ENCODE measurements around the gene TRIP13.
"Not testable (repeated sequence)": the region's sequence is repeated elsewhere in the genome, so short reads cannot be mapped to it uniquely, and the experiment has no call there.

The TRIP13 gene

GRCh38 chr5:937151-937924 lies 44.7 kb downstream of the TRIP13 start:
- no peaks in the 10 kb centered on the region for H3K36me3 Mint-ChIP-seq

GRCh38 chr5:939368-939767 lies 46.7 kb downstream of the TRIP13 start:
- Mint-ChIP-seq H3K9me3 (ENCODE audit: low read depth) (no peaks in the 10 kb centered on the region), H3K4me3 (no peak overlapping the region), H3K27ac (no peak overlapping the region), H3K36me3 (no peaks in the 10 kb centered on the region), H3K4me1 (ENCODE audit: low read depth) (no peaks in the 10 kb centered on the region), H3K27me3 (peaks cover 8% of the 10 kb centered on the region)

More at GRCh38 chr5:937151-937924, 44.7 kb downstream of the TRIP13 start:
- H3K4me3 Mint-ChIP-seq = no peak overlapping the region
- no peak overlapping the region for H3K27ac Mint-ChIP-seq
- no peaks in the 10 kb centered on the region for H3K4me1 Mint-ChIP-seq (ENCODE audit: low read depth)
- no peaks in the 10 kb centered on the region for H3K9me3 Mint-ChIP-seq (ENCODE audit: low read depth)
- H3K27me3 Mint-ChIP-seq = no peaks in the 10 kb centered on the region

DNA sequence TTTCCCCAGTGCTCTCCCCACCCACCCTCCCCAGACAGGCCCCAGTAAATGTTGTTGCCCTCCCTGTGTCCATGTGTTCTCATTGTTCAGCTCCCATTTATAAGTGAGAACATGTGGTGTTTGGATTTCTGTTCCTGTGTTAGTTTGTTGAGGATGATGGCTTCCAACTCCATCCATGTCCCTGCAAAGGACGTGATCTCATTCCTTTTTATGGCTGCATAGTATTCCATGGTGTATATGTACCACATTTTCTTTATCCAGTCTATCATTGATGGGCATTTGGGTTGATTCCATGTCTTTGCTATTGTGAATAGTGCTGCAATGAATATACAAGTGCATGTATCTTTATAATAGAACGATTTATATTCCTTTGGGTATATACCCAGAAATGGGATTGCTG lies 48.1 kb downstream of the TRIP13 start:
- H3K4me3 Mint-ChIP-seq; H3K27ac Mint-ChIP-seq; H3K36me3 Mint-ChIP-seq; H3K4me1 Mint-ChIP-seq (ENCODE audit: low read depth); H3K9me3 Mint-ChIP-seq (ENCODE audit: low read depth): not testable (repeated sequence)
- peaks cover 18% of the 10 kb centered on the region for H3K27me3 Mint-ChIP-seq

DNA sequence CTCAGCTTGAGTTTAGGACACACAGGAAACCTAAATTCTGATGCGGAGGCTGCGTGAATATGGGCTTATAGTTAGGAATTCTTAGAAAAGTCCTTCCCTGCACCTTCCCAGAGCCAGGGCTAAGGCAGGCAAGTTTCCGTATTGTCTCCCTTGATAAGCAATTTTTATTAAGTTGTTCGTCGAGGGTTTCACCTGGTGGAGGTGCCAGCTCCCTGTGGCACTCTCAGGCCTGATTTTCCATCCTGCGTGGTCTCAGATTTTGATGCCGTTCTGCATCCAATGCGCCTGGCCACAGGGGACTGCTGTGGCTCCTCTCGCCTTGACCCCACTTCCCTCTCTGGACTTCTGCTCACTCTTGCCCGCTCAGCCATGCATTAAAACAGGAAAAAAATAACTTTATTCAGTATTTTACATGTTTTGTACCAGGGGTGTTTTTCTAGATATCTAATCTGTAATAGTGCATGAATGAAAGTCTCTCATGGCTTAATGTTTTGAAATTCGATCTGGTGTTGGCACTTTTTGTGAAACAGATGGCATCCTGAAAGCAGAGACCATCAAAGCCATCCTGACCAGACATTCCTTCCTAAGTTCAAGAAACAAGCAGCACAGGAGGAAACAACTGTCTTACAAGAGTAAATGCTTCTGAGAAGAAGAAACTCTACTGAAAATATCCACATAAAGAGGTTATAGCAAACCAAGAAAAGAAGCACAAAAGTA lies 50.7 kb downstream of the TRIP13 start:
- Mint-ChIP-seq H3K27ac (no peak overlapping the region), H3K9me3 (ENCODE audit: low read depth) (no peaks in the 10 kb centered on the region), H3K4me1 (ENCODE audit: low read depth) (no peaks in the 10 kb centered on the region), H3K36me3 (no peaks in the 10 kb centered on the region), H3K4me3 (no peak overlapping the region), H3K27me3 (peaks cover 18% of the 10 kb centered on the region)

DNA sequence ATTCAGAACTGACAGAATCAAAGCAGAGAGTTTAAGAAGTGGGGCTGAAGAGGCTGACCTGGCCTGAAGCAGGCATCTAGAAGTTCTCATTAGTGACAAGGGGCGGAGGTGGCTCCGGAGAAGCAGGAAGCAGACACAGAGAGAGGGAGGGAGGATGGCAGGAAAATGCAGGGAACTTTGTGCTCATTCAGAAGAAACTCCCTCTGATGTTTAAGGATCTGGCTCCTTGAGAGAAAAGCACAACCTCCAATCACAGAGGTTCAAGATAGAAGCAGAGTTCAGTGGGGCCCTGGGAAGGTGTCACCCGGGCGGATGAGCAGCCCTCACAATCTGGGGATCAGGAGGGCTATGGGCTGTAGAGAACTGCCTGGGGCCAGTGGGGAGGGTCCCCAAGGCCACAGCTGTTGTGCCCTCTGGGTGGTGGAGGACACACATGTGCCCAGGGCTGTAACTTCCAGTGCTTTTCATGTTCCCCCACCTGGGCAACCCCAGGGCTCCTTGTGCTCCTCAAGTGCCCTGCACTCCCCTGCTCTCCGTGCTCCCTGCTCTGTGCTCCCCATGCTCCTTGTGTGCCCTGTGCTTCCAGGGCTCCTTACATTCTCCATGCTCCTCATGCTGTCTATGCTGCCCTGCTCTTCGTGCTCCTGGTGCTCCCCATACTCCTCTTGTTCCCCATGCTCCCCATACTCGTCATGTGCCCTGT lies 51.4 kb downstream of the TRIP13 start:
- Mint-ChIP-seq H3K9me3 (ENCODE audit: low read depth) (no peaks in the 10 kb centered on the region), H3K27me3 (peaks cover 18% of the 10 kb centered on the region), H3K4me3 (no peak overlapping the region), H3K36me3 (no peaks in the 10 kb centered on the region), H3K4me1 (ENCODE audit: low read depth) (no peaks in the 10 kb centered on the region), H3K27ac (no peak overlapping the region)

DNA sequence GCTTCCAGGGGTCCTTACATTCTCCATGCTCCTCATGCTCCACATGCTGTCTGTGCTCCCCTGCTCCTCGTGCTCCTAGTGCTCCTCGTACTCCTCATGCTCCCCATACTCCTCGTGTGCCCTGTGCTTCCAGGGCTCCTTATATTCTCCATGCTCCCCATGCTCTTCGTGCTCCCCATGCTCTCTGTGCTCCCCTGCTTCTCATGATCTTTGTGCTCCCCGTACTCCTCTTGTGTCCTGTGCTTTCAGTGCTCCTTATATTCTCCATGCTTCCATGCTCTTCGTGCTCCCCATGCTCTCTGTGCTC lies 51.9 kb downstream of the TRIP13 start:
- no peaks in the 10 kb centered on the region for H3K36me3 Mint-ChIP-seq
- no peak overlapping the region for H3K4me3 Mint-ChIP-seq
- no peak overlapping the region for H3K27ac Mint-ChIP-seq
- no peaks in the 10 kb centered on the region for H3K9me3 Mint-ChIP-seq (ENCODE audit: low read depth)
- peaks cover 18% of the 10 kb centered on the region for H3K27me3 Mint-ChIP-seq
- no peaks in the 10 kb centered on the region for H3K4me1 Mint-ChIP-seq (ENCODE audit: low read depth)

GRCh38 chr5:944992-945685 lies 52.5 kb downstream of the TRIP13 start:
- Mint-ChIP-seq H3K27me3 (peaks cover 22% of the 10 kb centered on the region), H3K4me1 (ENCODE audit: low read depth) (no peaks in the 10 kb centered on the region)

GRCh38 chr5:945691-946551 lies 53.2 kb downstream of the TRIP13 start:
- no peaks in the 10 kb centered on the region for H3K4me1 Mint-ChIP-seq (ENCODE audit: low read depth)
- no peaks in the 10 kb centered on the region for H3K36me3 Mint-ChIP-seq
- H3K4me3 Mint-ChIP-seq = no peak overlapping the region
- H3K9me3 Mint-ChIP-seq (ENCODE audit: low read depth) = no peaks in the 10 kb centered on the region
- H3K27ac Mint-ChIP-seq = no peak overlapping the region
- peaks cover 26% of the 10 kb centered on the region for H3K27me3 Mint-ChIP-seq

More at GRCh38 chr5:944992-945685, 52.5 kb downstream of the TRIP13 start:
- no peaks in the 10 kb centered on the region for H3K9me3 Mint-ChIP-seq (ENCODE audit: low read depth)
- no peaks in the 10 kb centered on the region for H3K36me3 Mint-ChIP-seq
- no peak overlapping the region for H3K4me3 Mint-ChIP-seq
- no peak overlapping the region for H3K27ac Mint-ChIP-seq

DNA sequence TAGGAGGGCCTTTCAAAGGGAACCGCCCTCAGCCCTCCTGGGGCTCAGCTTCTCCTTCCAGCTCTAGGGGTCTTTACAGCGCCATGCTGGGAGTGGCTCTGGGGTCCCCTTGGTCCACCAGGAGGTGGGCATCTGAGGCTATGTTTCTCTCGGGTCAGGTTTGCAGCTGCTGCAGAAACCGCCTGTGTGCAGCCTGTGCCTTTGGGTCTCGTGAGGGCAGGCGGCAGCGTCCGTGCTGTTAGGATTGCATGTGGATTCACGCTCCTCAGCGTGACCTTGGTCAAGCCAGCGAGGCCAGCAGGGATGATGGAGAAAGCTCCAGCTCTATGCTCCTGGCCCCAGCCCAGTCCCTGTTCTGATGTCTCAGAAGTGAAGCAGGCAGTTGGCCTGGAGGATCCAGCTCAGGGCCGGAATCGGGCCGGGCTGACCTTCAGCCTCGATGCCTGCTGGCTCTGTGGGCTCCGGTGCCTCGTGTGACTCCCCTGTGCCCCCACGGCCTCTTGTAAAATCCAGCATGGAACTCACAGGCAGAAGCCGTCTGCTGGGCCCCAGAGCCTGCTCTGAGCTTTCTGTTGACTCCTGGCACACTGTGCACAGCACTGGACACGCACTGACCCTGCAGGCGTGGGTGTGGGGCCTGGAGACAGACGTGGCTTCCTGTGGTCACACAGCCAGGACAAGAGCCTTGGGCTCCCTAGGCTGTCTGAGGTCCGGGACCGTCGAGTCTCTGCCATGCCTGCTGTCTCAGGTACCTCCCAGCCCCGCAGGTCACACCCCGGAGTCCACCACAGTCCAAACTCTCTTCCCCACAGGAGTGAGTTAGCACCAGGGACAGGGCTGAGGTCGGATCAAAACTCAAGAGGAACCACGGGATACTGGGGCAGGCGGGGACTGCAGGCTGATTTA lies 54.3 kb downstream of the TRIP13 start:
- H3K4me3 Mint-ChIP-seq = no peak overlapping the region
- no peaks in the 10 kb centered on the region for H3K36me3 Mint-ChIP-seq
- no peak overlapping the region for H3K27ac Mint-ChIP-seq
- H3K27me3 Mint-ChIP-seq = peaks cover 26% of the 10 kb centered on the region
- H3K4me1 Mint-ChIP-seq (ENCODE audit: low read depth) = no peaks in the 10 kb centered on the region
- H3K9me3 Mint-ChIP-seq (ENCODE audit: low read depth) = no peaks in the 10 kb centered on the region

DNA sequence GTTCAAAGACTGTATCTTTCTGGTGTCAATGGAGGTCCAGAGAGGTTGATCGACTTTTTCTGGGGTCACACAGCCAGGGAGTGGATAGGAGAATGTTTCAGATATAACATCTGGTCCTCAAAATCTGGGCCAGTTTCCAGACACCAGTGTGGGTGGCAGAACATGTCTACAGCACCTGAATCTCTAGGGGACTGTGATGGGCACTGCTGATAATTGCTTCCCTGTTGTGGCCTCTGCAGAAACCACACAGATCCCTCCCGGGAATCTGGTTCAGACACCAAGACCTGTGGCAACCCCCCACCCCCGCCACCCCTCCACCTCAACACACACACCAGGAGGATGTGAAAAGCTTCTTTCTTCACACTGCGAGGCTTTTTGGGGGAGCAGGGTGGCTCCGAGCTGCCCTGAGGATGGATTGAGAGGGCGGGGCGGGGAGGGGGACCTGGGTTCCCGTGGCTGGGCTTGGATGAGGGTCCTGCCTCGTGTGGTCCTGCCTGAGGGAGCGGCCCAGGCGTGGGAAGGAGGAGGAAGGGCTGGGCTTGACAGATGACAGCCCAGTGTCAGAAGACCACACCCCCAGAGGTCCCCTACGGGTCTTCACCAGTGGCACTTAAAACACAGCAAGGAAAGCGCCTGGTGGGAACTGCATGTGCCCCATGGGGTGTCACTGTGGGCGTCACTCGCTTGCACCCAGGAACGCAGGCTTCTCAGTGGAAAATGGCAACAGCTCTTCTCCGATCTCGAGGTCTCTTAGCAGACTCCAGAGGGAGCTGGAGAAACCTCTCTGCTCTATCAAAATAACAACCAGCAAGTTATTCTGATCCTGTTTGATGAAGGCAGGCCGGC lies 55.2 kb downstream of the TRIP13 start:
- peaks cover 26% of the 10 kb centered on the region for H3K27me3 Mint-ChIP-seq
- no peaks in the 10 kb centered on the region for H3K36me3 Mint-ChIP-seq
- H3K4me3 Mint-ChIP-seq = no peak overlapping the region
- H3K9me3 Mint-ChIP-seq (ENCODE audit: low read depth) = no peaks in the 10 kb centered on the region
- no peak overlapping the region for H3K27ac Mint-ChIP-seq
- no peaks in the 10 kb centered on the region for H3K4me1 Mint-ChIP-seq (ENCODE audit: low read depth)

DNA sequence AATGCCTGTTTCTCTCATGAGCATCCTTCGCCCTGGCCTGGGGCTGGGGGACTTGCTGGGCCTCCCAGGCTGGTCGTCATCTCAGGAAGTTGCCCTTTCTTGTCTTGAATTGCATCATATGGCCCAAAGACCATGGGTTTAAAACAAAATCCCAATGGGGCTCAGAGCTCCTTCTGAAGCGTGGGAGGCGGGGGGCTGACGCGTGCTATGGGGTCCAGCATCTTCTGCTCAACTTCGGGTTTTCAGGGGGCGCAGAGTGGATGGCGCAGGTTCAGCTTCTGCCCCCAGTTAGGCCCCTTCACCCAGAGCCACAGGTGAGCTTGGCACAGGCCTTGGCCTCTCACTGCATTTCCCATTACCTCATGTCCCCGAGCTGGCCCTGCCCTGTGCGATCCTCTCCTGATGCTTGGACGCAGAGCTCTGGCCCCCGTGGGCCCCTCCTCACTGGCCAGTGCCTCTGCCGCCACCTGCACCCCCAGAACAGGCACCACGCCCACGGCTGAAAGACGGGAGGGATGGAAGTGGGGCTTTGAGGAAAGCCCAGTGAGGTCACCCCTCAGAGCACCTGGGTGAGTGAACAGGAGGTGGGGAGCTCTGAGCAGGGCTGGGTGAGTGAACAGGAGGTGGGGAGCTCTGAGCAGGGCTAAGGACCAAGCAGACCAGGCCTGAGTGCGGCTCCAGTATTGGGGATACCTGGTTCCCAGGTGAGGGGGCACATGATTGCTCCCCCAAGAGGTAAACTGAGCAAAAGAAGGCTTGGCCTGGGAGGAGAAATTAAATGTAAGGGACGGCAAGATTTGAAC lies 56.0 kb downstream of the TRIP13 start:
- Mint-ChIP-seq H3K4me1 (ENCODE audit: low read depth) (no peaks in the 10 kb centered on the region), H3K27me3 (peaks cover 23% of the 10 kb centered on the region)

DNA sequence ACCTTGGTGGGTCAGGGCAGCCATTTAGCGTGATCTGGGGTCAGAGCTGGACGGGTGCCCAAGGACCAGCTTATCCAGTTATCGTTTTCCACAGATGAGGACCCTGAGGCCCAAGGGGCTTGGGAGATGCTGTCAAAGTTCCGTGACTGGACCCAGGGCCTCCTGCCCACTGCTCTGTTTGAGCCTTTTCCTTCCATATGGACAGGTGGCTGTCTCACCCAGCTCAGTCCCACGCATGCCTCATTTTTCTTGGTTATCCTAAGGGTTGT lies 56.5 kb downstream of the TRIP13 start:
- Mint-ChIP-seq H3K4me1 (ENCODE audit: low read depth) (no peaks in the 10 kb centered on the region), H3K27ac (no peak overlapping the region), H3K4me3 (no peak overlapping the region), H3K36me3 (no peaks in the 10 kb centered on the region), H3K27me3 (peaks cover 19% of the 10 kb centered on the region), H3K9me3 (ENCODE audit: low read depth) (no peaks in the 10 kb centered on the region)

More for the DNA sequence above, 56.0 kb downstream of the TRIP13 start:
- Mint-ChIP-seq H3K27ac (no peak overlapping the region), H3K36me3 (no peaks in the 10 kb centered on the region), H3K9me3 (ENCODE audit: low read depth) (no peaks in the 10 kb centered on the region), H3K4me3 (no peak overlapping the region)
